Measurements from ENCODE around the gene UNC5B. TPM values are rescaled to one million over a fixed set of nuclear protein-coding genes. Genes with fewer than 3 reads are reported as not detected.

The UNC5B gene
- total RNA-seq, 4 donors from 2014 or later, result 3.9 to 7.1 (median 5.7) TPM

- Histone ChIP-seq H3K4me3 (replicated peaks in 1 of 3) (no peak overlapping the region), H3K27ac (no peak overlapping the region), H3K4me1 (peaks cover 0 to 15% of the 10 kb centered on the region in 2 donors), H3K9me3 (no peaks in the 10 kb centered on the region), H3K27me3 (no peaks in the 10 kb centered on the region), H3K36me3 (no peaks in the 10 kb centered on the region)
- intact Hi-C loops (cut with DNase I), result no loop called here
- 69 to 76% methylated on average over 6 to 8 of the region's 9 CpGs for WGBS, 2 donors
- DNase-seq, result no peak
- no peak for TF ChIP-seq POLR2A (IDR thresholded peaks at IDR 0.05)
- TF ChIP-seq, protein P1, sequence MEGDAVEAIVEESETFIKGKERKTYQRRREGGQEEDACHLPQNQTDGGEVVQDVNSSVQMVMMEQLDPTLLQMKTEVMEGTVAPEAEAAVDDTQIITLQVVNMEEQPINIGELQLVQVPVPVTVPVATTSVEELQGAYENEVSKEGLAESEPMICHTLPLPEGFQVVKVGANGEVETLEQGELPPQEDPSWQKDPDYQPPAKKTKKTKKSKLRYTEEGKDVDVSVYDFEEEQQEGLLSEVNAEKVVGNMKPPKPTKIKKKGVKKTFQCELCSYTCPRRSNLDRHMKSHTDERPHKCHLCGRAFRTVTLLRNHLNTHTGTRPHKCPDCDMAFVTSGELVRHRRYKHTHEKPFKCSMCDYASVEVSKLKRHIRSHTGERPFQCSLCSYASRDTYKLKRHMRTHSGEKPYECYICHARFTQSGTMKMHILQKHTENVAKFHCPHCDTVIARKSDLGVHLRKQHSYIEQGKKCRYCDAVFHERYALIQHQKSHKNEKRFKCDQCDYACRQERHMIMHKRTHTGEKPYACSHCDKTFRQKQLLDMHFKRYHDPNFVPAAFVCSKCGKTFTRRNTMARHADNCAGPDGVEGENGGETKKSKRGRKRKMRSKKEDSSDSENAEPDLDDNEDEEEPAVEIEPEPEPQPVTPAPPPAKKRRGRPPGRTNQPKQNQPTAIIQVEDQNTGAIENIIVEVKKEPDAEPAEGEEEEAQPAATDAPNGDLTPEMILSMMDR (IDR thresholded peaks at IDR 0.05), result no peak
These were observed 132.0 kb downstream of the UNC5B start for GRCh38 chr10:71344154-71344925.

DNA sequence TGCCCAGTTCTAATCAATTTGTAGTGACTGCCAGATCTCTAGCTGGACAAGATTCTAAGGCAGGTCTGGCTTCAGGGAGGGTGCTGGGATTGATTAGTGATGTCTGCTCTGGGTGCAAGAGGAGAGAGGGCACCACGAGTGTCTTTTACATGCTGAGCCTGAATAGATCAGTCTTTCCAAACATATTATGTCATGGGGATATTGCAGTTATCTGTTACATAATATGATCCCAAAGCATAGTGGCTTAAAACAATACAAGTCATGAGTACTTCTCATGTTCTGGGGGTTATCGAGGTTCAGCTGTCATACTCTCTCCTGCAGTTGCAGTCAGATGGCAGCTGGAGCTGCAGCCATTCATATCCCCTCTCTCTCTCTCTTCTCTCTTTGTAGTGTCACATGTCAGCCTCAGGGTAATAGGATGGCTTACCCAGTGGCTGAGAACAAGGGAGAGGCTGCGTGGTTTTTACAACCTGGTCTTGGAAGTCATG is 132.7 kb downstream of the UNC5B start:
- Histone ChIP-seq H3K27me3 (no peaks in the 10 kb centered on the region), H3K4me3 (replicated peaks in 1 of 3) (no peak overlapping the region), H3K36me3 (no peaks in the 10 kb centered on the region), H3K27ac (no peak overlapping the region), H3K4me1 (peaks cover 0 to 15% of the 10 kb centered on the region in 2 donors), H3K9me3 (no peaks in the 10 kb centered on the region)
- peak in 1 of 2 donors; percentile 21 for DNase-seq
- intact Hi-C loops (cut with DNase I), result no loop called here
- 30 to 44% methylated on average over 3 of the region's 3 CpGs for WGBS, 2 donors
- TF ChIP-seq, protein P1 (IDR thresholded peaks at IDR 0.05), result no peak
- TF ChIP-seq POLR2A (IDR thresholded peaks at IDR 0.05), result no peak

DNA sequence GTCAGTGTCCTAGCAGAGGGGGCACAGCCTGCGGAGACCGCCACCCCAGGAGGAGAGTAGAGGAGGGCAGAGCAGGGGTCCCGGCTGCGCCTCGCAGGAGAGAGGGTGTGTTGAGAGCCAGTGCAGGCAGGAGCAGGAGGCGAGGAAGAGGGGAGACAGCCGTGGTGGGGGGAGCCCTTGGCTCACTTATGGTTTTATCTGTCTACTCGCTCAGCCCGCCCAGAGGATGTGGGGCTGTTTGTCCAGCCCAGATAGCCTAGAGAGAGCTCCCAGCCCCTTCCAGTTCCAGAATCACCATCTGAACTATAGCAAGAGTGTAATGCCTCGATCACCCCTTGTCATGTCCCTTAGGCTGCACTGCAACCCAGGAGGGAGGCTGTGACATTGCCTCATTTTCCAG is 133.3 kb downstream of the UNC5B start:
- Histone ChIP-seq H3K27ac (no peak overlapping the region), H3K9me3 (no peaks in the 10 kb centered on the region), H3K4me1 (peaks cover 0 to 15% of the 10 kb centered on the region in 2 donors), H3K4me3 (replicated peaks in 1 of 3) (no peak overlapping the region), H3K27me3 (no peaks in the 10 kb centered on the region), H3K36me3 (no peaks in the 10 kb centered on the region)
- no peak for DNase-seq
- intact Hi-C loops (cut with DNase I), result no loop called here
- WGBS, 2 donors, result 68 to 70% methylated on average over 10 of the region's 10 CpGs
- TF ChIP-seq POLR2A (IDR thresholded peaks at IDR 0.05), result no peak
- TF ChIP-seq, protein P1 (IDR thresholded peaks at IDR 0.05), result no peak

- WGBS, 2 donors, result 69 to 100% methylated on average over 2 to 3 of the region's 3 CpGs
- Histone ChIP-seq H3K9me3 (no peaks in the 10 kb centered on the region), H3K4me3 (replicated peaks in 1 of 3) (no peak overlapping the region), H3K27ac (no peak overlapping the region), H3K27me3 (no peaks in the 10 kb centered on the region), H3K4me1 (peaks cover 0 to 7% of the 10 kb centered on the region in 2 donors), H3K36me3 (no peaks in the 10 kb centered on the region)
- no peak for DNase-seq
- intact Hi-C loops (cut with DNase I), result no loop called here
- TF ChIP-seq, protein P1 (IDR thresholded peaks at IDR 0.05), result no peak
- TF ChIP-seq POLR2A (IDR thresholded peaks at IDR 0.05), result no peak
These were observed 134.4 kb downstream of the UNC5B start for GRCh38 chr10:71346731-71347130.

Measured in thyroid gland (tissue), 4 donors.